Measurements from ENCODE around the gene SELENON.
"Not testable (repeated sequence)": the region's sequence is repeated elsewhere in the genome, so short reads cannot be mapped to it uniquely, and the experiment has no call there.

The SELENON gene

DNA sequence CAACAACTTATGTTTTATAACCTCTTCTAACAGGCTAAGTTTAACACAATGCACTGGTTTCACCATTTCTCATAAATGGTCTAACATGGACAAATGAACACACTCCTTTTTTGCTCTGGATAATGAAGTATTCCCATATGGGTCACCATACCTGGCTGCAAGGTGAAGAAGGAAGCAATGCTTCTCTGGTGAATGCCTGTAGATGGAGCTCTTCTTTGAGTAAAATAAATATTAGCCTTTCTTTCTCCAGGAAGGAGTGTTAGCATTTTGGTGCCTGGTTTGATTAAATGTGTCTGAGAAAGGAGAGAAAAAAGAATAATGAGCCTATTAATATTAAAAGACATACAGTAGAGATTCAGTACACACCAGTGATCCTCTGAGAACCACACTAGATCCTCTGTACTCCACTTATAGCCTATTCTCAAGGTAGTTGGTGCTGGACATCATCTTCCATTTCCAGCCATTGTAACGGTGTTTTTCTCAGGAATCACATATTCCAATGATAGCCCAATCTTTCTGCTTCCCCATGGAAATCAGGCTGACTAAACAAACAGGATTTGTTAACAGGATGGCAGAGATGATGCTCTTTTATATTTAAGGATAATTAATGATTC, 37.4 kb downstream of the SELENON start:
- no peaks in the 10 kb centered on the region for H3K9me3 ChIP-seq (ENCODE audit: low read length)
- no peak overlapping the region for H2AFZ ChIP-seq (ENCODE audit: low read length)
- no peak for TF ChIP-seq EZH2 (IDR thresholded peaks at IDR 0.05; ENCODE audit: borderline replicate concordance, low read length)
- TF ChIP-seq, protein P1, sequence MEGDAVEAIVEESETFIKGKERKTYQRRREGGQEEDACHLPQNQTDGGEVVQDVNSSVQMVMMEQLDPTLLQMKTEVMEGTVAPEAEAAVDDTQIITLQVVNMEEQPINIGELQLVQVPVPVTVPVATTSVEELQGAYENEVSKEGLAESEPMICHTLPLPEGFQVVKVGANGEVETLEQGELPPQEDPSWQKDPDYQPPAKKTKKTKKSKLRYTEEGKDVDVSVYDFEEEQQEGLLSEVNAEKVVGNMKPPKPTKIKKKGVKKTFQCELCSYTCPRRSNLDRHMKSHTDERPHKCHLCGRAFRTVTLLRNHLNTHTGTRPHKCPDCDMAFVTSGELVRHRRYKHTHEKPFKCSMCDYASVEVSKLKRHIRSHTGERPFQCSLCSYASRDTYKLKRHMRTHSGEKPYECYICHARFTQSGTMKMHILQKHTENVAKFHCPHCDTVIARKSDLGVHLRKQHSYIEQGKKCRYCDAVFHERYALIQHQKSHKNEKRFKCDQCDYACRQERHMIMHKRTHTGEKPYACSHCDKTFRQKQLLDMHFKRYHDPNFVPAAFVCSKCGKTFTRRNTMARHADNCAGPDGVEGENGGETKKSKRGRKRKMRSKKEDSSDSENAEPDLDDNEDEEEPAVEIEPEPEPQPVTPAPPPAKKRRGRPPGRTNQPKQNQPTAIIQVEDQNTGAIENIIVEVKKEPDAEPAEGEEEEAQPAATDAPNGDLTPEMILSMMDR (IDR thresholded peaks at IDR 0.05; ENCODE audit: low read length): peak; percentile 71
- no peaks in the 10 kb centered on the region for H4K20me1 ChIP-seq (ENCODE audit: insufficient read depth, low read length)
- no peaks in the 10 kb centered on the region for H3K9me2 ChIP-seq (ENCODE audit: low read depth, low read length)
- H3K9ac ChIP-seq (ENCODE audit: low read length): no peak overlapping the region
- peaks cover 44% of the 10 kb centered on the region for H3K36me3 ChIP-seq (ENCODE audit: insufficient read depth, low read length)
- no peak overlapping the region for H3K4me2 ChIP-seq (ENCODE audit: low read length)
- H3K4me3 ChIP-seq (ENCODE audit: low read depth, low read length, poor library complexity, severe bottlenecking): no peak overlapping the region
- no peaks in the 10 kb centered on the region for H3K27me3 ChIP-seq (ENCODE audit: insufficient read depth, low read length)
- peaks cover 5% of the 10 kb centered on the region for H3K4me1 ChIP-seq (ENCODE audit: insufficient read depth, low read length, severe bottlenecking)
- no peaks in the 10 kb centered on the region for H3K79me2 ChIP-seq (ENCODE audit: insufficient read depth, low read length)
- H3K27ac ChIP-seq (ENCODE audit: low read depth, low read length, poor library complexity, severe bottlenecking): no peak overlapping the region
- no peaks in the 10 kb centered on the region for H3F3A ChIP-seq (ENCODE audit: insufficient read depth, low read length)

DNA sequence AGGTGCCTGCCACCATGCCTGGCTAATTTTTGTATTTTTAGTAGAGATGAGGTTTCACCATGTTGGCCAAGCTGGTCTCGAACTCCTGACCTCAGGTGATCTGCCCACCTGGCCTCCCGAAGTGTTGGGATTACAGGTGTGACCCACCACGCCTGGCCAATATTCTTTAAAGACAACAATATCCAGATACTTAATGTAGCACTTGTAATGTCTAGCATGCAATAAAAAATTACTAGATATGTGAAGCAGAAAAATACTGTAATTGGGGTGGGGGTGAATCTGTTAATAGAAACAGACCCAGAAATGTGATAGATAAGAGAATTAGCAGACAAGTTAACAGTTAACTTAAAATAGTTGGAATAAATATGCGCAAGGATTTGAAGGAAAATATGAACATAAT, 39.8 kb downstream of the SELENON start:
- not testable (repeated sequence) for H3K9ac ChIP-seq (ENCODE audit: low read length); H4K20me1 ChIP-seq (ENCODE audit: insufficient read depth, low read length); H3K9me3 ChIP-seq (ENCODE audit: low read length); H2AFZ ChIP-seq (ENCODE audit: low read length); H3K27me3 ChIP-seq (ENCODE audit: insufficient read depth, low read length); H3F3A ChIP-seq (ENCODE audit: insufficient read depth, low read length); H3K4me3 ChIP-seq (ENCODE audit: low read depth, low read length, poor library complexity, severe bottlenecking); H3K79me2 ChIP-seq (ENCODE audit: insufficient read depth, low read length); H3K27ac ChIP-seq (ENCODE audit: low read depth, low read length, poor library complexity, severe bottlenecking); H3K9me2 ChIP-seq (ENCODE audit: low read depth, low read length); H3K4me2 ChIP-seq (ENCODE audit: low read length)
- peaks cover 23% of the 10 kb centered on the region; the same call in 1 of the 2 replicates for H3K36me3 ChIP-seq (ENCODE audit: insufficient read depth, low read length)
- peaks cover 17% of the 10 kb centered on the region for H3K4me1 ChIP-seq (ENCODE audit: insufficient read depth, low read length, severe bottlenecking)

DNA sequence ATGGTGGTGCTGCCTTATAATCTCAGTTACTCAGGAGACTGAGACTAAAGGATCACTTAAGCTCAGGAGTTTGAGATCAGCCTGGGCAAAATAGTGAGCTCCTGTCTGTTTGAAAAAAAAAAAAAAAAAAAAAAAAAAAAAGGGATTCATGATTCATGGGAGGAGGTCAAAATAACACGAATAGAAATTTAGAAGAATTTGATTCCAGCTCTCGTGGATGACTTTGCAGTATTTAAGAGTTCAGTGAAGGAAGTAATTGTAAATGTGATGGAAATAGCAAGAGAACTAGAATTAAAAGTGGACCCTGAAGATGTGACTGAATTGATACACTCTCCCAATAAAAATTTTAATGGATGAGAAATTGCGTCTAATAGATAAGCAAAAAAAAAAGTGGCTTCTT, 43.5 kb downstream of the SELENON start:
- H3K9me2 ChIP-seq (ENCODE audit: low read depth, low read length): no peaks in the 10 kb centered on the region
- no peaks in the 10 kb centered on the region for H3K79me2 ChIP-seq (ENCODE audit: insufficient read depth, low read length)
- H3K4me1 ChIP-seq (ENCODE audit: insufficient read depth, low read length, severe bottlenecking): peaks cover 27% of the 10 kb centered on the region
- no peaks in the 10 kb centered on the region for H3K36me3 ChIP-seq (ENCODE audit: insufficient read depth, low read length)
- no peak overlapping the region for H2AFZ ChIP-seq (ENCODE audit: low read length)
- H3K9me3 ChIP-seq (ENCODE audit: low read length): no peaks in the 10 kb centered on the region
- no peaks in the 10 kb centered on the region for H4K20me1 ChIP-seq (ENCODE audit: insufficient read depth, low read length)
- no peak overlapping the region for H3K4me2 ChIP-seq (ENCODE audit: low read length)
- H3K27ac ChIP-seq (ENCODE audit: low read depth, low read length, poor library complexity, severe bottlenecking): no peak overlapping the region
- TF ChIP-seq, protein P1 (IDR thresholded peaks at IDR 0.05; ENCODE audit: low read length): no peak
- TF ChIP-seq EZH2 (IDR thresholded peaks at IDR 0.05; ENCODE audit: borderline replicate concordance, low read length): no peak
- H3K9ac ChIP-seq (ENCODE audit: low read length): no peak overlapping the region
- H3K27me3 ChIP-seq (ENCODE audit: insufficient read depth, low read length): no peaks in the 10 kb centered on the region
- H3F3A ChIP-seq (ENCODE audit: insufficient read depth, low read length): no peaks in the 10 kb centered on the region
- no peak overlapping the region for H3K4me3 ChIP-seq (ENCODE audit: low read depth, low read length, poor library complexity, severe bottlenecking)

All from OCI-LY1 (cell line).